DOHH2 (cell line): ENCODE data around the gene ADAMTS3.

Source experiments
- H3F3A ChIP-seq: fragments of 200-600 bp; sonication (generic), shearing (Covaris generic); 2 replicates; pipeline ENCODE4 v1.6.0; 2016; ENCODE audit warnings: antibody characterized with exemption, mild to moderate bottlenecking; ENCODE audit not compliant: control insufficient read depth, insufficient read depth
- H3K27ac ChIP-seq: fragments of 200-600 bp; sonication (generic); 2 replicates; pipeline ENCODE4 v1.5.1; 2014; ENCODE audit warnings: low read depth, mild to moderate bottlenecking, low read length, moderate library complexity
- H3K27me3 ChIP-seq: fragments of 200-600 bp; sonication (generic); 2 replicates; pipeline ENCODE4 v1.6.1; 2014; ENCODE audit warnings: mild to moderate bottlenecking, low read length, mixed read lengths; ENCODE audit not compliant: control insufficient read depth
- H3K36me3 ChIP-seq: fragments of 200-600 bp; sonication (generic); 2 replicates; pipeline ENCODE4 v1.6.1; 2014; ENCODE audit warnings: mild to moderate bottlenecking, low read length, moderate library complexity, mixed read lengths; ENCODE audit not compliant: control insufficient read depth
- H3K4me1 ChIP-seq: fragments of 200-600 bp; sonication (generic); 2 replicates; pipeline ENCODE4 v1.6.1; 2014; ENCODE audit warnings: mild to moderate bottlenecking, low read length, mixed read lengths; ENCODE audit not compliant: control insufficient read depth
- H3K4me2 ChIP-seq: fragments of 200-600 bp; sonication (generic); 2 replicates; pipeline ENCODE4 v1.6.0; 2014; ENCODE audit warnings: mild to moderate bottlenecking, low read length, moderate library complexity
- H3K4me3 ChIP-seq: fragments of 200-600 bp; sonication (generic); 2 replicates; pipeline ENCODE4 v1.5.1; 2014; ENCODE audit warnings: mild to moderate bottlenecking, low read length, mixed read lengths
- H3K79me2 ChIP-seq: fragments of 200-600 bp; sonication (generic); 2 replicates; pipeline ENCODE4 v1.6.1; 2014; ENCODE audit warnings: mild to moderate bottlenecking, low read length, mixed read lengths; ENCODE audit not compliant: control insufficient read depth
- H3K9me2 ChIP-seq: fragments of 200-600 bp; sonication (generic); replicated peaks from 2 replicates; pipeline ENCODE4 v1.6.1; 2014; ENCODE audit warnings: mild to moderate bottlenecking, low read length, mixed read lengths; ENCODE audit not compliant: control insufficient read depth
- H3K9me3 ChIP-seq: fragments of 200-600 bp; sonication (generic); 2 replicates; pipeline ENCODE4 v1.6.1; 2014; ENCODE audit warnings: antibody characterized with exemption, low read length, mixed read lengths; ENCODE audit not compliant: control insufficient read depth, insufficient read depth
- H4K20me1 ChIP-seq: fragments of 200-600 bp; sonication (generic); 2 replicates; pipeline ENCODE4 v1.6.0; 2014; ENCODE audit warnings: low read depth, mild to moderate bottlenecking, antibody characterized with exemption, low read length, moderate library complexity; ENCODE audit not compliant: control insufficient read depth, insufficient read depth
- CTCF ChIP-seq: fragments of 200-600 bp; sonication (generic); IDR thresholded peaks from one replicate; pipeline ENCODE4 v1.5.1; 2014; ENCODE audit warnings: antibody characterized with exemption, mild to moderate bottlenecking, low read depth, low read length; ENCODE audit not compliant: poor library complexity, severe bottlenecking
- EZH2phosphoT487 ChIP-seq: fragments of 200-600 bp; sonication (generic); IDR thresholded peaks from 2 replicates; pipeline ENCODE4 v1.6.1; 2017; ENCODE audit warnings: borderline replicate concordance, mild to moderate bottlenecking, antibody characterized with exemption, low read length, moderate library complexity, mixed read lengths

Gene ADAMTS3

GRCh38 chr4:72587334-72587733, 18.3 kb upstream of the ADAMTS3 start:
- no peaks in the 10 kb centered on the region for H3K9me2 ChIP-seq
- no peak overlapping the region for H3K27ac ChIP-seq
- H3F3A ChIP-seq: no peaks in the 10 kb centered on the region
- TF ChIP-seq CTCF (no peak), EZH2phosphoT487 (no peak)
- H3K4me1 ChIP-seq: no peaks in the 10 kb centered on the region
- no peaks in the 10 kb centered on the region for H4K20me1 ChIP-seq
- no peak overlapping the region for H3K4me2 ChIP-seq
- H3K9me3 ChIP-seq: no peaks in the 10 kb centered on the region
- H3K79me2 ChIP-seq: no peaks in the 10 kb centered on the region
- no peaks in the 10 kb centered on the region for H3K27me3 ChIP-seq
- H3K36me3 ChIP-seq: no peaks in the 10 kb centered on the region
- no peak overlapping the region for H3K4me3 ChIP-seq

- no peaks in the 10 kb centered on the region for H3K79me2 ChIP-seq
- no peaks in the 10 kb centered on the region for H3K9me3 ChIP-seq
- H3K27ac ChIP-seq: no peak overlapping the region
These were observed 13.8 kb upstream of the ADAMTS3 start for GRCh38 chr4:72582853-72583252.

GRCh38 chr4:72577211-72577610, 8.2 kb upstream of the ADAMTS3 start:
- no peaks in the 10 kb centered on the region for H3K4me1 ChIP-seq
- no peaks in the 10 kb centered on the region for H3F3A ChIP-seq
- H3K4me2 ChIP-seq: no peak overlapping the region
- no peak overlapping the region for H3K27ac ChIP-seq
- H3K9me2 ChIP-seq: no peaks in the 10 kb centered on the region
- H3K27me3 ChIP-seq: no peaks in the 10 kb centered on the region
- no peak overlapping the region for H3K4me3 ChIP-seq
- H3K36me3 ChIP-seq: no peaks in the 10 kb centered on the region
- no peaks in the 10 kb centered on the region for H3K79me2 ChIP-seq
- H4K20me1 ChIP-seq: no peaks in the 10 kb centered on the region
- no peaks in the 10 kb centered on the region for H3K9me3 ChIP-seq
- TF ChIP-seq CTCF (no peak), EZH2phosphoT487 (no peak)

More at GRCh38 chr4:72582853-72583252, 13.8 kb upstream of the ADAMTS3 start:
- no peaks in the 10 kb centered on the region for H3K36me3 ChIP-seq
- H4K20me1 ChIP-seq: no peaks in the 10 kb centered on the region
- no peaks in the 10 kb centered on the region for H3K4me1 ChIP-seq
- H3K4me2 ChIP-seq: no peak overlapping the region
- no peaks in the 10 kb centered on the region for H3K27me3 ChIP-seq
- H3F3A ChIP-seq: no peaks in the 10 kb centered on the region
- no peak overlapping the region for H3K4me3 ChIP-seq
- no peak for TF ChIP-seq EZH2phosphoT487
- no peak for TF ChIP-seq CTCF
- H3K9me2 ChIP-seq: no peaks in the 10 kb centered on the region

GRCh38 chr4:72571337-72571736, 2.3 kb upstream of the ADAMTS3 start:
- Histone ChIP-seq H3K9me3 (no peaks in the 10 kb centered on the region), H3K4me1 (no peaks in the 10 kb centered on the region), H3K27ac (no peak overlapping the region), H3K4me2 (no peak overlapping the region), H3K9me2 (no peaks in the 10 kb centered on the region), H3K79me2 (no peaks in the 10 kb centered on the region), H3K27me3 (peaks cover 16% of the 10 kb centered on the region), H3K4me3 (no peak overlapping the region), H3F3A (no peaks in the 10 kb centered on the region), H4K20me1 (no peaks in the 10 kb centered on the region), H3K36me3 (no peaks in the 10 kb centered on the region)
- TF ChIP-seq CTCF (no peak), EZH2phosphoT487 (no peak)
